Left kidney (tissue), 2 donors: ENCODE data around the gene MIB2. TPM values are rescaled to one million over a fixed set of nuclear protein-coding genes. Genes with fewer than 3 reads are reported as not detected.
"Not testable (repeated sequence)": the region's sequence is repeated elsewhere in the genome, so short reads cannot be mapped to it uniquely, and the experiment has no call there.

Experiments
- DNase-seq: peaks from one replicate; pipeline ENCODE4 v3.0.0-alpha.2; 2013
- polyA plus RNA-seq: library from polyadenylated mRNA; unstranded; fragments of 120-200 nt; gene quantifications from one replicate; pipeline ENCODE4 v1.2.1, GENCODE V29; 2013; ENCODE audit not compliant: insufficient read length

The MIB2 gene
- polyA plus RNA-seq, 1 donor, result 34.7 TPM

- DNase-seq, result no peak
Observed at GRCh38 chr1:1626207-1627141, 11.2 kb downstream of the MIB2 start.

- DNase-seq, result no peak
Observed at GRCh38 chr1:1627261-1627828, 12.0 kb downstream of the MIB2 start.

DNA sequence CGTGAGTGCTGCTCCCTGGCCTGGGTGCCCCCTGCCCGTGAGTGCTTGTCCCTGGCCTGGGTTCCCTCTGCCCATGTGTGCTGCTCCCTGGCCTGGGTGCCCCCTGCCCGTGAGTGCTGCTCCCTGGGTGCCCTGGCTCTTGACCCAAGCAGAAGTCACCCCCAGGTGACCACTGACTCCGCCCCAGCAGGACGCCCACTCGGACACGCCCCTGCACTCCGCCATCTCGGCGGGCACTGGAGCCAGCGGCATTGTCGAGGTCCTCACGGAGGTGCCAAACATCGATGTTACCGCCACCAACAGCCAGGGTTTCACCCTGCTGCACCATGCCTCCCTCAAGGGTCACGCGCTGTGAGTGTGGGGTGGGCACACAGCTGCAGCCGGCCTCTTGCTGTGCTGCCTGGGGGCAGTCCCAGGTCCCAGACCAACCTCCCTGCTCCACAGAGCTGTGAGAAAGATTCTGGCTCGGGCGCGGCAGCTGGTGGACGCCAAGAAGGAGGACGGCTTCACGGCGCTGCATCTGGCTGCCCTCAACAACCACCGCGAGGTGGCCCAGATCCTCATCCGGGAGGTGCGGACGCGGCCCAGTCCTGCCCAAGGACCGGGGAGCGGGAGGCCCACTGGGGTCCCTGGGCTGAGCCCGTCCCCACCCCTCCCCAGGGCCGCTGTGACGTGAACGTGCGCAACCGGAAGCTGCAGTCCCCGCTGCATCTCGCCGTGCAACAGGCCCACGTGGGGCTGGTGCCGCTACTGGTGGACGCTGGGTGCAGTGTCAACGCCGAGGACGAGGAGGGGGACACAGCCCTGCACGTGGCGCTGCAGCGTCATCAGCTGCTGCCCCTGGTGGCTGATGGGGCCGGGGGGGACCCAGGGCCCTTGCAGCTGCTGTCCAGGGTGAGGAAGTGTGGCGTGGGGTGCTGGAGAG is 12.8 kb downstream of the MIB2 start:
- DNase-seq, result no peak

- no peak for DNase-seq
Observed at GRCh38 chr1:1628754-1629429, 13.6 kb downstream of the MIB2 start.

DNA sequence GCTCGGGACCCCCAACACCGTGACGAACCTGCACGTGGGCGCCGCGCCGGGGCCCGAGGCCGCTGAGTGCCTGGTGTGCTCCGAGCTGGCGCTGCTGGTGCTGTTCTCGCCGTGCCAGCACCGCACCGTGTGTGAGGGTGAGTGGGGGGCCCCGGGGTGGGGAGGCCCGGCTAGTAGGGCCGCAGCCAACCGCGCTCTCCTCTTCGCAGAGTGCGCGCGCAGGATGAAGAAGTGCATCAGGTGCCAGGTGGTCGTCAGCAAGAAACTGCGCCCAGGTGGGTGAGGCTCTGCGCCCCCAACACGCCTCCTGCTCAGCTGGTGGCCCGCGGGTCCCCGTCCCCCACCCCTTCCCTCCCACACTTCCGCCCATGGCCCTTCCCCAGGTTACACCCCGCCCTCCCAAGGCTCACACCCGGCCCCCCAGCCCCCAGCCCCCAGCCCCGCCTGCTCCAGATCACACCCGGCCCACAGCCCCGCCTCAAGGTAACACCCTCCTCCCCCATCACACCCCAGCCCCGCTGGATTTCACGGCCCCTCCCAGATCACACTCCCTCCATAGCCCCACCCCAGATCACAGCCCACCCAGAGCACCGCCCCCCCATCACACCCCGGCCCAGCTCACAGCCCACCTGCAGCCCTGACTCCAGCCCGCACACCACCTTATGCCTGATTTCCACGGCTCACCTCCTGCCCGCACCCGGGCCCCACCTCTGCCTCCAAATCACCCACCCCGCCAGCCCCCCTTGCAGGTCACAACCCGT is 14.3 kb downstream of the MIB2 start:
- no peak for DNase-seq

DNA sequence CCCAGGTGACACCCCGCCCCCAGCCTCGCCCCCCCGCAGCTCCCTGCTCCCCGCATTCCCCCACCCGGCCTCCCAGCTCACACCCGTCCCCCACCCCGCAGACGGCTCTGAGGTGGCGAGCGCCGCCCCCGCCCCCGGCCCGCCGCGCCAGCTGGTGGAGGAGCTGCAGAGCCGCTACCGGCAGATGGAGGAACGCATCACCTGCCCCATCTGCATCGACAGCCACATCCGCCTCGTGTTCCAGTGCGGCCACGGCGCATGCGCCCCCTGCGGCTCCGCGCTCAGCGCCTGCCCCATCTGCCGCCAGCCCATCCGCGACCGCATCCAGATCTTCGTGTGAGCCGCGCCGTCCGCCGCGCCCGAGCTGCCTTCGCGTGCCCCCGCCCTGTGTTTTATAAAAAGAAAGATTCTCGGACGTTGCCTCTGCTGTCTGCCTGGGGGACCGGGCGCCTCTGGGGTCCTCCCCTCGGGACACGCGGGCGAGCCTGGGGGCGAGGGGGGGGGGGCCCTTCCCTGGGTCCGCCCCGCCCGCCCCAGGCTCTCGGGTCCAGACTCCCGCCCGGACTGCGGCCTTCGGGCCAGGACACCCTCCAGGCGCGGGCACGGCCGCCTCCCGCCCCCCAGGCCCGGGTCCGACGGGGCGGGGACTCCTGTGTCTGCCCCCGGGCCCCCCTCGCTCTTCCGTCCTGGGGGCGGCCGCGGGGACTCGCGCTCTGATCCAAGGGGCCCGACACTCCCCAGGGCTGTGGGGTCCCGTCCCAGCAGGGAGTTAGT is 15.1 kb downstream of the MIB2 start:
- DNase-seq, result peak; percentile 82

- peak; percentile 61 for DNase-seq
Observed at GRCh38 chr1:1630965-1631781, 15.9 kb downstream of the MIB2 start.

- DNase-seq, result peak; percentile 70
Observed at GRCh38 chr1:1631782-1632420, 16.6 kb downstream of the MIB2 start, which contains the start of gene MMP23B. MMP23B (plus strand) TSS chr1:1632173; CDS start chr1:1632219, 46 bp downstream.

- DNase-seq, result not testable (repeated sequence)
Observed at GRCh38 chr1:1633409-1633808, 18.1 kb downstream of the MIB2 start.

- DNase-seq, result not testable (repeated sequence)
Observed at GRCh38 chr1:1634613-1635012, 19.3 kb downstream of the MIB2 start.

DNA sequence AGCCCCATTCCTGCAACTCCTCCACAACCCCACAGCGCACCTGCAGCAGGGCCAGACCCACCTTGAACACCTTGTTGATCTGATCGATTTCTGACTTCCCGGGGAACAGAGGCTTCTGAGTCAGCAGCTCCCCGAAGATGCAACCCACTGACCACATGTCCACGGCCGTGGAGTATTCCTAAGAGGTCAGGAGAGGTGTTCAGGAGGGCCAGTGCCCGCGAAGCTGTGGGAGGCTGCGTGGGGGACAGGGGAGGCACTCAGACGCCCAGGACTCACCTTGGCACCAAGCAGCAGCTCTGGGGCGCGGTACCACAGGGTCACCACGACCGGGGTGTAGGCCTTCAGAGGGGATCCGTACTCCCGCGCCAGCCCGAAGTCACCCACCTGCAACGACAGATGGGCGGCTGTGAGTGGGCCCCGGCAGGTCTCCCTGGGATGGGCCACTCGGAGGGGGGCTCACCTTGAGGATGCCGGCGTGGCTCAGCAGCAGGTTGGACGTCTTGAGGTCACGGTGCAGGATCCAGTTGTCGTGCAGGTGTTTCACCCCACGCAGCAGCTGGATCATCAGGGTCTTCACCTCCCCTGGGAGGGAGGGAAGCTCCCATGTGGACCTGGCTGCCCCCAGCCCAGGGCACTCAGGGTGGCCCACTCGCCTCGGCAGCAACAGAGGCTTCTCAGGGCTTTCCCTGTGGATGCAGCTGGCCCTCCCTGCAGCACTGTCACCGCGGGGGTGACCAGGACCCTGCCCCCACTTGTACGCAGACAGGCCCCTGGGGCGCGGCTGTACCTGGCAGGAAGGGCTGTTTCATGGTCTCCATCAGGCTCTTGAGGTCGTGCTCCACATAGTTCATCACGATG is 21.6 kb downstream of the MIB2 start:
- not testable (repeated sequence) for DNase-seq

GRCh38 chr1:1637479-1637875 is 22.2 kb downstream of the MIB2 start:
- DNase-seq, result not testable (repeated sequence)

DNA sequence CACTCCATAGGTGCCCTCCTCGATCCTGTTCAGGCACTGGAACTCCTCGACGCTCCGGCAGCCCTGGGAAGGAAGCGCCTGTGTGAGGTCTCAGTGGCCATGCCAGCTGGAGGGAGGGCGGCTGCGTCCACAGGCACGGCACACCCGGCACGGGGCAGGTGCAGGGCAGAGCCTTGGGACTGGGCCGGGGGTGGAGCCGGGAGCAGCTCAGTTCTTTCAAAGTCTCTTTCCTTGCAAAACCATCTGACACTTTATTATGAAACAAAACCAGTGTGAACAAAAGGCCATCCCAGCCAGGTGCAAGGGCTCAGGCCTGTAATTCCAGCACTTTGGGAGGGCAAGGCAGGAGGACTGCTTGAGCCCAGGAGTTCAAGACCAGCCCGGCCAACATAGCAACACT is 23.2 kb downstream of the MIB2 start:
- DNase-seq, result not testable (repeated sequence)

- not testable (repeated sequence) for DNase-seq
Observed at GRCh38 chr1:1639368-1639767, 24.1 kb downstream of the MIB2 start.

DNA sequence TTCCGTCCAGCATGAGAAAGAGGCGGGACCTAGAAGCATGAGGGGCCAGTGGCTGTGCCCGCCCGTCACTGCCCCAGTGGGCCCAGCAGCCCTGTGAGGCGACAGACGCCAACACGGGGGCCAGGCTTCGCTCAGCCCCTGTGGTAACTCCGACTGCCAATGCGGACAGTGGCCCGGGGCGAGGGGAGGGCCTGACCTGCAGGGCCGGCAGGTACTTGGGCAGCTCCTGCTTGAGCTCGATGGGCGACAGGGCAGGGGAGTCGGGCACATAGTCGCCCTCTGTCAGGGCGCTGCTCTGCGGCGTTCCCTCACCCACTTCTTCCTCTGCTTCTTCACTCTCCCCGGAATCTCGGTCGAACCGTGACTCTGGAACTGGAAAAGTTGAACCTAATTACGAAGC is 24.8 kb downstream of the MIB2 start:
- DNase-seq, result not testable (repeated sequence)

DNA sequence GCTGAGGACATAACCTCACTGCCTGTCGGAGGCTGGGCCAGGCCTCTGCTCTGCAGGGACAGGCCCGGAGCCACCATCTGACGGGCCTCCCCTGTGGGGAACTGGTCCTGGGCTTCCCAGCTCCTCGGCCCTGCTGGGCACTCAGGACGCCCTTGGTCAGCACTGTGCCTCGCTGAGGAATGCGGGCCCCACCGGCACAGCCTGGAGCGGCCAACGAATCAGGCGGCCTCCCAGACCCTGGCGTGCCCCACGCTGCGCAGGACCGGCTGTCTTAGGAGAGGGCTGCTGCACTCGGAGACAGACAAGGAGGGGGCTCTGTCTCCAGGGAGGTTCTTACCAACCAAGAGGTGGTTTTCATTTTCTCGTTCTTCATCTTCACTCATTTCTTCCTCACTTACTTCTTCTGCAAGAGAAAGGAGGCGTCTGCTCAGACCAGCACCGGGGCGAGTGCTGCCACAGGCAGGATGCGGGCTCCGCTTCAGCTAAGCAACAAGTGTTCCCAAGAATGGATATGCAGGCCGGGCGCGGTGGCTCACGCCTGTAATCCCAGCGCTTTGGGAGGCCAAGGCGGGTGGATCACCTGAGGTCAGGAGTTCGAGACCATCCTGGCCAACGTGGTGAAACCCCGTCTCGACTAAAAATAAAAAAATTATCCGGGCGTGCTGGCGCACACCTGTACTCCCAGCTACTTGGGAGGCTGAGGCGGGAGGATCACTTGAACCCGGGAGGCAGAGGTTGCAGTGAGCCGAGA is 25.6 kb downstream of the MIB2 start:
- DNase-seq, result not testable (repeated sequence)

GRCh38 chr1:1646326-1646725 is 31.0 kb downstream of the MIB2 start:
- not testable (repeated sequence) for DNase-seq
